ENCODE measurements around the gene FEM1B.

DNA sequence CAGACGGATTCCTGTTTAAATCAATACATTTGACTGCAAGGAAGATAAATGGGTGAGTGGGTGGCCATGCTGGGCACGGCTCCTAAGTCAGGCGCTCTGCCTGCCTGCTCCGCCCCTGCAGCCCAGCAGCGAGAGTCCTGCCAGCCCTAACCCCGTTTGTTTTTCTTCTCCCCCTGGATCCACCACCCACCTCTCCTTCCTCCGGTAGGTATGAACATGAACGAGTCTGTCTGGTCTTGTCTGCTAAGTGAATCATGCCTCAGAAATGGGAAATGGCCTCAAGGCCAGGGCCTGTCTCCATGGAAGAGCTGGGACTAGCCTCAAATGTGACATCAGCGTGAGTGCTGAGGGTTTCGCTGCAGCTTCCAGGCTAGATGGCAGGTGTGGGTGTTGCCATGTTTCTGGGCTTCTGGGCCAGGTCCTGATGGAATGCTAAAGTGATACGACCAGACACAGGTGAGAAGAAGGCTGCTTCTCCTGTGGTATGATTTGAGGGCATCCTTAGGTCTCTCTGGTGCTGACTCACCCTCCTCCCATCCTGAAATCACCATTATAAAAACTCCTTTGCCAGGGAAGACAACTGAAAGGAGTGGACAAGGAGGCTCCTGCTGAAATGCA is 5.6 kb upstream of the FEM1B start:
- TF ChIP-seq GATA2 (IDR thresholded peaks at IDR 0.05; ENCODE audit: low read depth, low read length) = no peak
- no peak for TF ChIP-seq GATA3 (IDR thresholded peaks at IDR 0.05; ENCODE audit: low read depth, low read length)
